BE2C (cell line): ENCODE results near the gene MYO18A.

Experiments
- DNase-seq: peaks from one replicate; pipeline ENCODE4 v3.0.0-alpha.2; 2020
- H3K27me3 ChIP-seq: fragments of 250-450 bp; sonication (Bioruptor Pico); 2 replicates; pipeline ENCODE4 v1.5.1; 2020; ENCODE audit warnings: mild to moderate bottlenecking
- H3K36me3 ChIP-seq: fragments of 250-450 bp; sonication (Bioruptor Pico); 2 replicates; pipeline ENCODE4 v1.5.1; 2020; ENCODE audit warnings: mild to moderate bottlenecking
- H3K4me1 ChIP-seq: fragments of 250-450 bp; sonication (Bioruptor Pico); 2 replicates; pipeline ENCODE4 v1.5.1; 2020
- H3K4me3 ChIP-seq: 2 replicates; pipeline ENCODE4 v1.5.1; 2011; ENCODE audit warnings: low read depth, low read length
- H3K9me3 ChIP-seq: fragments of 250-450 bp; sonication (Bioruptor Pico); 2 replicates; pipeline ENCODE4 v1.5.1; 2020
- TF ChIP-seq, protein P1 (sequence below): IDR thresholded peaks from 2 replicates; pipeline ENCODE4 v1.5.1; 2012; ENCODE audit warnings: mild to moderate bottlenecking, low read depth, low read length

Gene MYO18A

DNA sequence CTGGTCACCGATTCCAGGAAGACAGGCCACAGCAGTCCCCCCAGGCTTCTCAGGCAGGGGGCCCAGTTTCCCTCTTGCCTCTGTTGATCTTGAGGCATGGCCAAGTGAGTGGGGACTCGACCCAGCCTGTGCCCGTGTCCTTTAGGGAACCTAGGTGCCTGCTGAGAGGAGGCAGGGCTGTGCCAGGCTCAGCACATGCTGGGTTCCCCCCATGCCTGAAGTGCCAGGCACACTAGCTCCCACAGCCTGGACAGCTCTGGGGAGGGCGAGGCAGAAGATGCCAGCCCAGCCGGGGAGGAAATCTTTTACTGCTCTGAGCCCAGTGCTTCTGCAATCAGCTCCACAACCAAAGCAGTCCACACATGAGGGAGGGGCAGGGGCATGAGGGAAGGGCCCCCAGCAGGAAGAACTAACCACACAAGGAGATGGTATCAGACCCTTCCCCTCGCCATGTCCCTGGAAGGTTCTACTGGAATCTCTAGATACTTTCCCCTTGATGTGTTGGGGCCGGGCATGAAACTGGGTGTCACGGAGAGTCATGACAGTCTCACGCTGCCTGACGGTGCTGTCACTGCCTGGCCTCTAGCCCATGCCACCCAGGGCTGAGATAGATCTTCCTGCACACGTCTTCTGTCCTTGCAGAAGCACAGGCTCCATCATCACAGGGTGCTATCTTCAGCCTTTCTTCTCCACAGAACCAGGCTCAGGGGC is 25.5 kb downstream of the MYO18A start:
- H3K9me3 ChIP-seq: no peaks in the 10 kb centered on the region
- H3K27me3 ChIP-seq: no peaks in the 10 kb centered on the region
- DNase-seq: no peak
- peaks cover 7% of the 10 kb centered on the region for H3K4me1 ChIP-seq
- TF ChIP-seq, protein P1, sequence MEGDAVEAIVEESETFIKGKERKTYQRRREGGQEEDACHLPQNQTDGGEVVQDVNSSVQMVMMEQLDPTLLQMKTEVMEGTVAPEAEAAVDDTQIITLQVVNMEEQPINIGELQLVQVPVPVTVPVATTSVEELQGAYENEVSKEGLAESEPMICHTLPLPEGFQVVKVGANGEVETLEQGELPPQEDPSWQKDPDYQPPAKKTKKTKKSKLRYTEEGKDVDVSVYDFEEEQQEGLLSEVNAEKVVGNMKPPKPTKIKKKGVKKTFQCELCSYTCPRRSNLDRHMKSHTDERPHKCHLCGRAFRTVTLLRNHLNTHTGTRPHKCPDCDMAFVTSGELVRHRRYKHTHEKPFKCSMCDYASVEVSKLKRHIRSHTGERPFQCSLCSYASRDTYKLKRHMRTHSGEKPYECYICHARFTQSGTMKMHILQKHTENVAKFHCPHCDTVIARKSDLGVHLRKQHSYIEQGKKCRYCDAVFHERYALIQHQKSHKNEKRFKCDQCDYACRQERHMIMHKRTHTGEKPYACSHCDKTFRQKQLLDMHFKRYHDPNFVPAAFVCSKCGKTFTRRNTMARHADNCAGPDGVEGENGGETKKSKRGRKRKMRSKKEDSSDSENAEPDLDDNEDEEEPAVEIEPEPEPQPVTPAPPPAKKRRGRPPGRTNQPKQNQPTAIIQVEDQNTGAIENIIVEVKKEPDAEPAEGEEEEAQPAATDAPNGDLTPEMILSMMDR: no peak
- no peaks in the 10 kb centered on the region for H3K36me3 ChIP-seq
- H3K4me3 ChIP-seq: no peak overlapping the region

DNA sequence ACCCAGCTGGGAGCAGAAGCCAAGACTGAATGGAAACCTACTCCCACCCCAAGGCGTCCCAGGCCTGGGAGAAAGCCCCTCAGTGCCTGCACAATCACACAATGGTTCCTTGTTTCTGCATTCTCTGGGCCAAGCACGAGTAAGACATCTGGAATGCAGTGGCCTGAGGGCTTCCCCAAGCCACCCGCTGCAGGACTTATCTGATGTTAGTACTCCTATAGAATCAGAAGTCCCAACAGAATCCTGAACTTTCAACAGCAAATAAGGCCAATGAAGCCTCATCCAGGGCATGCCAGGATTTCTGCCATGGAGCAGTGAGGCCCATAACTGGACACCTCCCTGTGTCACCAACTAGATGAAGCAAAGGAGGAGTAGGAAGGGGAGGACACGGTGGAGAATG is 28.6 kb downstream of the MYO18A start:
- no peaks in the 10 kb centered on the region for H3K9me3 ChIP-seq
- H3K4me3 ChIP-seq: no peak overlapping the region
- TF ChIP-seq, protein P1: no peak
- peaks cover 14% of the 10 kb centered on the region for H3K4me1 ChIP-seq
- H3K27me3 ChIP-seq: no peaks in the 10 kb centered on the region
- no peak for DNase-seq
- no peaks in the 10 kb centered on the region for H3K36me3 ChIP-seq

DNA sequence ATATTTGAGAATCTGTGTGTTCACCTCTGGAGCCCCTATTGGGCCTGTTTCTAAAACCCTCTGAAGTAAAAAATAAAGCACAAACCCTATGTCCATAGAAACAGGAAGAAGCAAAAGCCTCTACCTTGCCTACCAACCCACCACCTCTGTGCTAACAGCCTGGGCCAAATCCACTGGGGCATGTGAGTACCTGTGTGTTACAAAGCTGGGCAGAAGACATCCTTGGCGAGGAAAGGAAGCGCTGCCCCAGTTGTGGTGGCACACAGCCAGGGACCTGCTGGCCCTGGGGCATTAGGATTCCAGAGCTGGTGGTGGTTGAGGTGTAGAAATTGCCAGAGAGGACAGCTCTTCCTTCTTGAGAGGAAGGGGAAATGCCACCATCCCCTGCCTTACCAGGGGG is 30.0 kb downstream of the MYO18A start:
- Histone ChIP-seq H3K9me3 (no peaks in the 10 kb centered on the region), H3K4me1 (peaks cover 18% of the 10 kb centered on the region), H3K27me3 (no peaks in the 10 kb centered on the region), H3K4me3 (no peak overlapping the region), H3K36me3 (no peaks in the 10 kb centered on the region)
- no peak for DNase-seq
- TF ChIP-seq, protein P1: no peak

DNA sequence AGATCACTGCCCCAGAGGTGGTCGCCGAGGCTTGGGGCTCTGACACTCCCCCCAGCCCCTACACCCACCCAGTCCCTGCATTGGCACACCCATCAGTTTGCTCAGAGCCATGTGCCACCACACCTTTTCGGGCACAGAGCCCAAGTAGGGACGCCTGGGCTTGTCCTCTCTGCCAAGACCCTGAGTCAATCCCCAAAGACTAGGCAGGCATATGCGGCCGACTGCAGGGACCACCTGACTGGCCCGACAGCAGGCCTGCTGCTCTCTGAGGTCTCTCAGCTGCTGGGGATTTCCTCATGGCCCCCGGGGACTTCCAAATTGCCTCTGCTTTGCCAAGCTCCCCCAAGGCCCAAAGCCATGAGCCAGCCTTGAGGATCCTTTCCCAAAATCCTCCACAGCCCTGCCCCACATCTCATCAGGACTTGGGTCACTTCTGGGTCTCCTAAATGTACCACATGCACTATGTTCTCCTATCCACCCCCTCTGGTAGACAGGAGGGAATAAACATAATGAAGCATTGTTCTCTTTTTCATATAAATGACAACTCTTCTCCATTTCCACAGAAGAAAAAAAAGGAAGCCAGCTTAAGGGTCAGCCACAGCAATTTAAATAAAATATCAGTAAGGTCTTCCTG is 30.6 kb downstream of the MYO18A start:
- Histone ChIP-seq H3K36me3 (no peaks in the 10 kb centered on the region), H3K27me3 (no peaks in the 10 kb centered on the region), H3K4me1 (peaks cover 14% of the 10 kb centered on the region), H3K9me3 (no peaks in the 10 kb centered on the region), H3K4me3 (peak overlapping the region; percentile 51)
- DNase-seq: no peak
- TF ChIP-seq, protein P1: no peak

DNA sequence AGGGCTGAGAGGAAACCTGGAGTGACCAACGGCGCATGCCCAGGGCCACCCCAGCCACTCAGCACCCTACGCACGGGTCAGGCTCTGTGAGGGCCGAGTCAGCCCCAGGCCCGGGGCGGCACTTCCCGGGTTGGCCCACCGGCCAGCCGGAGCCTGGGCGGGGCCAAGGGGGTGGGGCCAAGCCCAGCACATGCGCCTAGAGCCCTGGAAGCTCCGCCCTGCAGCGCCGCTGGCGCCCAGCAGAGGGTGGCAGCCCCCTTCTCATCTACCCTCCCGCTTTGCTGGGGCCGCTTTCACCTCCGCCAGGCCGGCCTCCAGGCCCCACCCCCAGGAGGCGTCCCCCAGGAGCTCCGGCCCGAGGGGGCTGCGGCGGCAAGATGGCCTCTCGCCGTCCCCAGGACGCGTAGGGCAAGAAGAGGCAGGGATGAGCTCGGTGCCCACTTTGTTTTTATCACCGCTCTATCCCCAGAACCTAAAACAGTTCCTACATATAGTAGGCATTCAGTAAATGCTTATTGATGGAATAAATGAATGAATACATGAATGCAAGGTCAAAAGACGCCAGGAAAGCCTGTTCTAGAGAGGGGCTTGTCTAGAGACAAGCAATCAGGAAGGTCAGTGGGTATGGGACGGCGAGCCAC is 31.3 kb downstream of the MYO18A start:
- no peaks in the 10 kb centered on the region for H3K36me3 ChIP-seq
- no peaks in the 10 kb centered on the region for H3K27me3 ChIP-seq
- peaks cover 14% of the 10 kb centered on the region for H3K4me1 ChIP-seq
- DNase-seq: peak; percentile 93
- peak overlapping the region; percentile 51 for H3K4me3 ChIP-seq
- no peaks in the 10 kb centered on the region for H3K9me3 ChIP-seq
- TF ChIP-seq, protein P1: peak; percentile 67
